CD14-positive monocyte (primary cell): Measurements from ENCODE around the gene PTPRN2. TPM values are rescaled to one million over a fixed set of nuclear protein-coding genes. Genes with fewer than 3 reads are reported as not detected.

Experiments
- DNase-seq, 3 donors: peaks; one replicate each; pipeline ENCODE4 v3.0.0-alpha.2; 2011 to 2022
- H2AFZ ChIP-seq: 2 replicates; pipeline ENCODE4 v1.6.0; 2012; ENCODE audit warnings: mild to moderate bottlenecking, low read depth, low read length, inconsistent platforms; ENCODE audit not compliant: insufficient read depth, poor library complexity, severe bottlenecking
- H3K27ac ChIP-seq, 2 donors: 1 replicate in 1 of 2; 2 replicates in 1 of 2; pipeline ENCODE4 v1.5.1; 2012 to 2013; ENCODE audit warnings: low read length in 2 of 2, control low read depth in 1 of 2, inconsistent platforms in 1 of 2, low read depth in 1 of 2, mild to moderate bottlenecking in 1 of 2
- H3K27me3 ChIP-seq, 2 donors: one replicate each; pipeline versions ENCODE4 v1.6.0 to v1.6.1; 2011 to 2013; ENCODE audit warnings: low read length in 2 of 2; ENCODE audit not compliant: control insufficient read depth in 2 of 2, insufficient read depth in 2 of 2
- H3K36me3 ChIP-seq, 2 donors: replicated peaks in 1 of 2; 1 replicate in 1 of 2; 2 replicates in 1 of 2; pipeline versions ENCODE4 v1.5.1 to v1.6.1; 2012 to 2013; ENCODE audit warnings: low read length in 2 of 2, control low read depth in 1 of 2, inconsistent platforms in 1 of 2, mild to moderate bottlenecking in 1 of 2; ENCODE audit not compliant: insufficient read depth in 2 of 2, control insufficient read depth in 1 of 2
- H3K4me1 ChIP-seq, 2 donors: 1 replicate in 1 of 2; 2 replicates in 1 of 2; pipeline versions ENCODE4 v1.5.1 to v1.6.1; 2012 to 2013; ENCODE audit warnings: low read length in 2 of 2, control low read depth in 1 of 2, inconsistent platforms in 1 of 2, mild to moderate bottlenecking in 1 of 2, moderate library complexity in 1 of 2; ENCODE audit not compliant: insufficient read depth in 2 of 2, control insufficient read depth in 1 of 2
- H3K4me2 ChIP-seq: replicated peaks from 2 replicates; pipeline ENCODE3; 2012; ENCODE audit warnings: low read length, moderate library complexity, mild to moderate bottlenecking; ENCODE audit not compliant: poor library complexity, severe bottlenecking; ENCODE audit errors: extremely low read depth
- H3K4me3 ChIP-seq, 3 experiments: fragments of 200-600 bp in 1 of 3; sonication (generic) in 1 of 3; replicated peaks in 1 of 3; 1 replicate in 2 of 3; 2 replicates in 1 of 3; pipeline ENCODE4 v1.5.1; 2011 to 2013; ENCODE audit warnings: low read length in 3 of 3, mild to moderate bottlenecking in 3 of 3, control low read depth in 2 of 3, low read depth in 2 of 3, inconsistent platforms in 1 of 3, moderate library complexity in 1 of 3
- H3K79me2 ChIP-seq: 2 replicates; pipeline ENCODE4 v1.6.0; 2012; ENCODE audit warnings: mild to moderate bottlenecking, control low read depth, inconsistent platforms, low read length, moderate library complexity; ENCODE audit not compliant: insufficient read depth
- H3K9ac ChIP-seq: 2 replicates; pipeline ENCODE4 v1.6.0; 2017; ENCODE audit warnings: low read length, mild to moderate bottlenecking; ENCODE audit not compliant: insufficient read depth, poor library complexity, severe bottlenecking
- H3K9me3 ChIP-seq, 2 donors: replicated peaks in 1 of 2; 1 replicate in 1 of 2; 2 replicates in 1 of 2; pipeline versions ENCODE4 v1.5.1 to v1.6.1; 2012 to 2013; ENCODE audit warnings: low read length in 2 of 2, control low read depth in 1 of 2; ENCODE audit not compliant: control insufficient read depth in 1 of 2, insufficient read depth in 1 of 2
- H4K20me1 ChIP-seq: 2 replicates; pipeline ENCODE4 v1.6.0; 2012; ENCODE audit warnings: mild to moderate bottlenecking, low read length, control low read depth, moderate library complexity; ENCODE audit not compliant: insufficient read depth
- H3K27ac Mint-ChIP-seq, 7 donors: one replicate each; pipeline ENCODE4 v1.8.0; 2020; ENCODE audit warnings: mild to moderate bottlenecking in 7 of 7, mixed read lengths in 7 of 7, moderate library complexity in 6 of 7, inconsistent platforms in 2 of 7
- H3K27me3 Mint-ChIP-seq, 3 donors: one replicate each; pipeline ENCODE4 v1.8.0; 2021 to 2022; ENCODE audit warnings: low read depth in 3 of 3, mild to moderate bottlenecking in 3 of 3, mixed read lengths in 3 of 3, moderate library complexity in 3 of 3, inconsistent platforms in 1 of 3
- H3K36me3 Mint-ChIP-seq, 2 donors: one replicate each; pipeline ENCODE4 v1.8.0; 2020; ENCODE audit warnings: mixed read lengths in 2 of 2, inconsistent platforms in 1 of 2, mild to moderate bottlenecking in 1 of 2
- H3K4me1 Mint-ChIP-seq: one replicate; pipeline ENCODE4 v1.8.0; 2020; ENCODE audit warnings: mild to moderate bottlenecking, mixed read lengths
- H3K4me3 Mint-ChIP-seq, 2 donors: one replicate each; pipeline ENCODE4 v1.8.0; 2020; ENCODE audit warnings: mild to moderate bottlenecking in 2 of 2, mixed read lengths in 2 of 2, moderate library complexity in 1 of 2
- H3K9me3 Mint-ChIP-seq, 7 donors: one replicate each; pipeline ENCODE4 v1.8.0; 2020 to 2022; ENCODE audit warnings: mixed read lengths in 7 of 7, mild to moderate bottlenecking in 6 of 7, moderate library complexity in 6 of 7, inconsistent platforms in 2 of 7
- WGBS: methylation state at CpG from one replicate; pipeline ENCODE4 v1.1.5; 2013; ENCODE audit warnings: missing lambda C conversion rate; ENCODE audit not compliant: insufficient coverage; 5-methylcytosine and 5-hydroxymethylcytosine counted together
- intact Hi-C, 2 donors: fragments of 100-400 bp; cut with micrococcal nuclease; formaldehyde crosslinking; loops; one replicate each; pipeline versions ENCODE4 v1.15.0 to v1.15.1; 2023
- polyA plus RNA-seq, 3 donors: library from polyadenylated mRNA; depleted of rRNA in 1 of 3; unstranded in 2 of 3; stranded (reverse) in 1 of 3; fragments of 300-500 nt in 2 of 3; fragments of >200 nt in 1 of 3; fragmentation: Illumina TruSeq in 2 of 3; gene quantifications; 1 replicate in 2 of 3; 2 replicates in 1 of 3; pipeline ENCODE4 v1.2.3, GENCODE V29; 2012 to 2021
- TF ChIP-seq, protein P1 (sequence below): fragments of 200-600 bp; IDR thresholded peaks from one replicate; pipeline ENCODE4 v1.8.0; 2022; ENCODE audit warnings: antibody characterized with exemption, mild to moderate bottlenecking

Gene PTPRN2
- polyA plus RNA-seq, 3 donors = 0.25 to 1.4 (median 0.97) TPM

DNA sequence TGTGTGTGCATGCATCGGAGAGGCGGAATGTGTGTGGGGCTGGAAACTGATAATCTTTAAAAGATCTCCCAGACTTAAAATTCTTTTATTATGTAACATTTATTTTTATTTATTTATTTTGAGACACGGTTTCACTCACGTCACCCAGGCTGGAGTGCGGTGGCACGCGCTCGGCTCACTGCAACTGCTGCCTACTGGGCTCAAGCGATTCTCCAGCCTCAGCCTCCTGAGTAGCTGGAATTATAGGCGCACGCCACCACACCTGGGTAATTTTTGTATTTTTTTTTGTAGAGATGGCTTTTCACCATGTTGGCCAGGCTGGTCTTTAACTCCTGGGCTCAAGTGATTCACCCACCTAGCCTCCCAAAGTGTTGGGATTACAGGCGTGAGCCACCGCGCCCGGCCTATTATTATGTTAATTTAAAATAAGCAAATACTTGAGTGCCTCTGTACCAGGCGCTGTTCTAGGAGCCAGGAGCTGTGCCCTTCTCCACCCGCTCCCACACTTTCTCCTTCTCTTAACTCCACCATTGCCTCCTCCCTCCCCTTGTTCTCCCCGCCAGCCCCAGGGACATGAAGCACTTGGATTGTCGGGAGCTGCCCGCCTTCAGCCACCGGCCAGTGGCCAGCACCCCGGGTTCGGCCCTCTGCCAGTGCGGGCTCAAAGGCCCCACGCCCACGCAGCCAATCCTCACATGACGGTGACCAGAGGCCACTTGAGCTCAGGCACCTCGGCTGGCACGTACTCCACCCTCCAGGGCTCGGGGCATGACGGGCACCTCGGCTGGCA lies 1087.3 kb downstream of the PTPRN2 start:
- TF ChIP-seq, protein P1, sequence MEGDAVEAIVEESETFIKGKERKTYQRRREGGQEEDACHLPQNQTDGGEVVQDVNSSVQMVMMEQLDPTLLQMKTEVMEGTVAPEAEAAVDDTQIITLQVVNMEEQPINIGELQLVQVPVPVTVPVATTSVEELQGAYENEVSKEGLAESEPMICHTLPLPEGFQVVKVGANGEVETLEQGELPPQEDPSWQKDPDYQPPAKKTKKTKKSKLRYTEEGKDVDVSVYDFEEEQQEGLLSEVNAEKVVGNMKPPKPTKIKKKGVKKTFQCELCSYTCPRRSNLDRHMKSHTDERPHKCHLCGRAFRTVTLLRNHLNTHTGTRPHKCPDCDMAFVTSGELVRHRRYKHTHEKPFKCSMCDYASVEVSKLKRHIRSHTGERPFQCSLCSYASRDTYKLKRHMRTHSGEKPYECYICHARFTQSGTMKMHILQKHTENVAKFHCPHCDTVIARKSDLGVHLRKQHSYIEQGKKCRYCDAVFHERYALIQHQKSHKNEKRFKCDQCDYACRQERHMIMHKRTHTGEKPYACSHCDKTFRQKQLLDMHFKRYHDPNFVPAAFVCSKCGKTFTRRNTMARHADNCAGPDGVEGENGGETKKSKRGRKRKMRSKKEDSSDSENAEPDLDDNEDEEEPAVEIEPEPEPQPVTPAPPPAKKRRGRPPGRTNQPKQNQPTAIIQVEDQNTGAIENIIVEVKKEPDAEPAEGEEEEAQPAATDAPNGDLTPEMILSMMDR = no peak
- no peak overlapping the region for H3K27ac Mint-ChIP-seq
- H3K36me3 ChIP-seq = no peaks in the 10 kb centered on the region
- no peak overlapping the region for H3K4me3 ChIP-seq
- DNase-seq = no peak
- no peaks in the 10 kb centered on the region for H3K79me2 ChIP-seq
- H3K4me3 Mint-ChIP-seq = no peak overlapping the region
- no peak overlapping the region for H3K4me2 ChIP-seq
- H3K27me3 Mint-ChIP-seq = peaks cover 12 to 19% (median 19%) of the 10 kb centered on the region in 3 donors
- 96% methylated on average over 19 of the region's 32 CpGs for WGBS
- no peak overlapping the region for H3K27ac ChIP-seq
- peaks cover 2 to 26% (median 11%) of the 10 kb centered on the region in 7 donors for H3K9me3 Mint-ChIP-seq
- peaks cover 15% of the 10 kb centered on the region for H3K4me1 Mint-ChIP-seq
- H3K9me3 ChIP-seq = peaks cover 5 to 12% of the 10 kb centered on the region in 2 donors
- peaks cover 11 to 14% of the 10 kb centered on the region in 2 donors for H3K4me1 ChIP-seq
- intact Hi-C loops = no loop called here
- H2AFZ ChIP-seq = no peak overlapping the region
- H4K20me1 ChIP-seq = no peaks in the 10 kb centered on the region
- H3K9ac ChIP-seq = no peak overlapping the region
- no peaks in the 10 kb centered on the region for H3K27me3 ChIP-seq
- no peaks in the 10 kb centered on the region for H3K36me3 Mint-ChIP-seq

DNA sequence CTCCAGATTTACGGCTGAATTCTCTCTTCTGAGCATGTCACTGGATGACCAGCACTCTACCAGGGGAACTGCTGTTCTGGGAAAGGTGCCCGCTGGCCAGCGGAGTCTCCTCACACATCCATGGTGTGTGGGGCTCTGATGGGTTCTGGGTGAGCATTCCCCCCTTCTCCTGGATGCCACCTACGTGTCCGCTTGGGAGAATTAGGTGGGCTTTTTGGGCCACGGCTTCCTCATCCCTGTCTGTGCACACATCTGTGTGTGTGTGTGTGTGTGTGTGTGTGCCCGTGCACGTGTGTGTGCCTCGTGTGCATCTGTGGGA lies 1087.8 kb downstream of the PTPRN2 start:
- WGBS = no CpG with 5 or more reads among the region's 9 CpGs
- Mint-ChIP-seq H3K9me3 (peaks cover 2 to 23% (median 10%) of the 10 kb centered on the region in 7 donors), H3K36me3 (no peaks in the 10 kb centered on the region), H3K27ac (no peak overlapping the region), H3K4me3 (no peak overlapping the region), H3K27me3 (peaks cover 12 to 19% (median 19%) of the 10 kb centered on the region in 3 donors), H3K4me1 (peaks cover 15% of the 10 kb centered on the region)
- H4K20me1 ChIP-seq = no peaks in the 10 kb centered on the region
- H3K9me3 ChIP-seq = peaks cover 0 to 10% of the 10 kb centered on the region in 2 donors
- no peaks in the 10 kb centered on the region for H3K27me3 ChIP-seq
- intact Hi-C loops = loop anchor here in 1 of 2 donors (10.0 kb wide), 1 partner anchor 355 kb away; no protein-coding TSS in a partner anchor
- no peak overlapping the region for H3K4me2 ChIP-seq
- no peaks in the 10 kb centered on the region for H3K79me2 ChIP-seq
- H3K36me3 ChIP-seq = no peaks in the 10 kb centered on the region
- no peak overlapping the region for H2AFZ ChIP-seq
- DNase-seq = no peak
- peaks cover 11 to 14% of the 10 kb centered on the region in 2 donors for H3K4me1 ChIP-seq
- H3K27ac ChIP-seq = no peak overlapping the region
- no peak overlapping the region for H3K9ac ChIP-seq
- TF ChIP-seq, protein P1 = no peak
- no peak overlapping the region for H3K4me3 ChIP-seq
